A673 (cell line): ENCODE measurements around the gene SLC12A2. TPM values are rescaled to one million over a fixed set of nuclear protein-coding genes. Genes with fewer than 3 reads are reported as not detected.

ENCODE experiments used
- BruUV-seq: library from RNA; stranded (reverse); fragments of 400-500 nt; replicated peaks from 2 replicates; lab custom pipeline; 2021; lab: Mats Ljungman, UMichigan
- CTCF ChIA-PET: fragments of 300-600 bp; sonication (Branson Sonifier 250); formaldehyde crosslinking; loops from one replicate; lab custom pipeline; 2022; ENCODE audit warnings: antibody characterized with exemption; lab: Charles Lee
- POLR2A ChIA-PET: fragments of 300-600 bp; sonication (Branson Sonifier 250); formaldehyde crosslinking; loops from one replicate; lab custom pipeline; 2022; ENCODE audit warnings: antibody characterized with exemption; ENCODE audit not compliant: low non-redundant PET; lab: Charles Lee
- DNase-seq: peaks from one replicate; pipeline ENCODE4 v3.0.0-alpha.2; 2015; ENCODE audit warnings: low spot score
- H3K27ac ChIP-seq: fragments of 200-600 bp; sonication (generic); 2 replicates; pipeline ENCODE4 v1.5.1; 2016; ENCODE audit warnings: mixed run types, low read depth, mild to moderate bottlenecking, mixed read lengths, antibody characterized with exemption, low read length; ENCODE audit not compliant: poor library complexity, severe bottlenecking
- H3K27me3 ChIP-seq: fragments of 200-600 bp; sonication (generic); replicated peaks from 2 replicates; pipeline ENCODE4 v1.6.1; 2017; ENCODE audit warnings: mixed run types, low read depth, mild to moderate bottlenecking, mixed read lengths, antibody characterized with exemption, low read length; ENCODE audit not compliant: insufficient read depth, poor library complexity
- H3K36me3 ChIP-seq: fragments of 200-600 bp; sonication (generic); 2 replicates; pipeline ENCODE4 v1.6.1; 2016; ENCODE audit warnings: mixed run types, mild to moderate bottlenecking, mixed read lengths, antibody characterized with exemption, low read length; ENCODE audit not compliant: insufficient read depth, poor library complexity, severe bottlenecking
- H3K4me1 ChIP-seq: fragments of 200-600 bp; sonication (generic); 2 replicates; pipeline ENCODE4 v1.6.1; 2017; ENCODE audit warnings: mixed run types, mild to moderate bottlenecking, mixed read lengths, antibody characterized with exemption, low read length; ENCODE audit not compliant: insufficient read depth, poor library complexity, severe bottlenecking
- H3K4me3 ChIP-seq: fragments of 200-600 bp; sonication (generic); 2 replicates; pipeline ENCODE4 v1.5.1; 2016; ENCODE audit warnings: low read depth, mixed run types, mild to moderate bottlenecking, mixed read lengths, low read length; ENCODE audit not compliant: poor library complexity, severe bottlenecking
- H3K9me3 ChIP-seq: fragments of 200-600 bp; sonication (generic); 2 replicates; pipeline ENCODE4 v1.6.1; 2016; ENCODE audit warnings: mixed run types, low read depth, mild to moderate bottlenecking, mixed read lengths, antibody characterized with exemption, low read length; ENCODE audit not compliant: poor library complexity, severe bottlenecking
- CTCF ChIP-seq: fragments of 300-800, 200-600 bp; sonication (generic); conservative IDR thresholded peaks from 2 replicates; pipeline ENCODE4 v1.5.1; 2017; ENCODE audit warnings: low read depth, mild to moderate bottlenecking, antibody characterized with exemption, low read length, moderate library complexity, mixed read lengths
- EZH2 ChIP-seq: fragments of 200-600 bp; sonication (generic); IDR thresholded peaks from 2 replicates; pipeline ENCODE4 v1.6.1; 2017; ENCODE audit warnings: borderline replicate concordance, low read depth, mild to moderate bottlenecking, mixed read lengths, antibody characterized with exemption, low read length; ENCODE audit not compliant: poor library complexity, severe bottlenecking
- intact Hi-C: fragments of 100-400 bp; cut with micrococcal nuclease; formaldehyde crosslinking; loops from one replicate; pipeline ENCODE4 v1.10.0; 2022; ENCODE audit not compliant: unreplicated experiment
- total RNA-seq: library from RNA; stranded (reverse); gene quantifications from 2 replicates; pipeline ENCODE4 v1.2.3, GENCODE V29; 2021

The SLC12A2 gene
- total RNA-seq, 1 experiment from 2014 or later = 10.4 TPM

- intact Hi-C loops = no loop called here
- TF ChIP-seq CTCF = no peak
- no peak for TF ChIP-seq EZH2
- BruUV-seq = no TSS peak
- CTCF ChIA-PET = no interaction called here
- no peak for DNase-seq
- no peaks in the 10 kb centered on the region for H3K9me3 ChIP-seq
- POLR2A ChIA-PET = no interaction called here
- H3K36me3 ChIP-seq = no peaks in the 10 kb centered on the region
- H3K4me1 ChIP-seq = no peaks in the 10 kb centered on the region
- H3K4me3 ChIP-seq = no peak overlapping the region
- H3K27me3 ChIP-seq = no peaks in the 10 kb centered on the region
- H3K27ac ChIP-seq = no peak overlapping the region
These were observed 34.6 kb downstream of the SLC12A2 start for GRCh38 chr5:128118214-128118613.

GRCh38 chr5:128121651-128122050 is 38.1 kb downstream of the SLC12A2 start:
- Histone ChIP-seq H3K4me1 (no peaks in the 10 kb centered on the region), H3K27me3 (no peaks in the 10 kb centered on the region), H3K4me3 (no peak overlapping the region), H3K9me3 (no peaks in the 10 kb centered on the region), H3K27ac (no peak overlapping the region), H3K36me3 (no peaks in the 10 kb centered on the region)
- TF ChIP-seq CTCF (no peak), EZH2 (no peak)
- no TSS peak for BruUV-seq
- no peak for DNase-seq
- intact Hi-C loops = no loop called here
- ChIA-PET CTCF (no interaction called here), POLR2A (no interaction called here)

- no TSS peak for BruUV-seq
- Histone ChIP-seq H3K27me3 (no peaks in the 10 kb centered on the region), H3K9me3 (no peaks in the 10 kb centered on the region), H3K36me3 (no peaks in the 10 kb centered on the region), H3K27ac (no peak overlapping the region), H3K4me1 (no peaks in the 10 kb centered on the region), H3K4me3 (no peak overlapping the region)
- CTCF ChIA-PET = no interaction called here
- DNase-seq = no peak
- intact Hi-C loops = no loop called here
- TF ChIP-seq CTCF (no peak), EZH2 (no peak)
- POLR2A ChIA-PET = no interaction called here
These were observed 40.4 kb downstream of the SLC12A2 start for GRCh38 chr5:128123936-128124335.
